HEK293T (cell line): ENCODE results near the gene SGTA.

Source experiments
- ELF4 ChIP-seq: fragments of 450-650 bp; IDR thresholded peaks from 2 replicates; pipeline ENCODE4 v1.6.1; 2017; ENCODE audit warnings: antibody characterized with exemption
- FOXK2 ChIP-seq: fragments of 450-650 bp; IDR thresholded peaks from 2 replicates; pipeline ENCODE4 v1.6.1; 2016; ENCODE audit warnings: mild to moderate bottlenecking
- FOXM1 ChIP-seq: fragments of 450-650 bp; IDR thresholded peaks from 2 replicates; pipeline ENCODE4 v1.6.1; 2017; ENCODE audit warnings: mild to moderate bottlenecking, borderline replicate concordance
- L3MBTL2 ChIP-seq: fragments of 450-650 bp; conservative IDR thresholded peaks from 2 replicates; pipeline ENCODE4 v1.6.1; 2016; ENCODE audit warnings: mild to moderate bottlenecking
- LEF1 ChIP-seq: fragments of 450-650 bp; IDR thresholded peaks from 2 replicates; pipeline ENCODE4 v1.6.1; 2017; ENCODE audit warnings: mild to moderate bottlenecking, borderline replicate concordance
- SP1 ChIP-seq: fragments of 450-650 bp; IDR thresholded peaks from 2 replicates; pipeline ENCODE4 v1.6.1; 2017
- SUZ12 ChIP-seq: fragments of 450-650 bp; IDR thresholded peaks from 2 replicates; pipeline ENCODE4 v1.6.1; 2016; ENCODE audit warnings: mild to moderate bottlenecking
- TARDBP ChIP-seq: fragments of 450-650 bp; IDR thresholded peaks from 2 replicates; pipeline ENCODE4 v1.6.1; 2016
- ZNF384 ChIP-seq: fragments of 450-650 bp; IDR thresholded peaks from 2 replicates; pipeline ENCODE4 v1.6.1; 2016

DNA sequence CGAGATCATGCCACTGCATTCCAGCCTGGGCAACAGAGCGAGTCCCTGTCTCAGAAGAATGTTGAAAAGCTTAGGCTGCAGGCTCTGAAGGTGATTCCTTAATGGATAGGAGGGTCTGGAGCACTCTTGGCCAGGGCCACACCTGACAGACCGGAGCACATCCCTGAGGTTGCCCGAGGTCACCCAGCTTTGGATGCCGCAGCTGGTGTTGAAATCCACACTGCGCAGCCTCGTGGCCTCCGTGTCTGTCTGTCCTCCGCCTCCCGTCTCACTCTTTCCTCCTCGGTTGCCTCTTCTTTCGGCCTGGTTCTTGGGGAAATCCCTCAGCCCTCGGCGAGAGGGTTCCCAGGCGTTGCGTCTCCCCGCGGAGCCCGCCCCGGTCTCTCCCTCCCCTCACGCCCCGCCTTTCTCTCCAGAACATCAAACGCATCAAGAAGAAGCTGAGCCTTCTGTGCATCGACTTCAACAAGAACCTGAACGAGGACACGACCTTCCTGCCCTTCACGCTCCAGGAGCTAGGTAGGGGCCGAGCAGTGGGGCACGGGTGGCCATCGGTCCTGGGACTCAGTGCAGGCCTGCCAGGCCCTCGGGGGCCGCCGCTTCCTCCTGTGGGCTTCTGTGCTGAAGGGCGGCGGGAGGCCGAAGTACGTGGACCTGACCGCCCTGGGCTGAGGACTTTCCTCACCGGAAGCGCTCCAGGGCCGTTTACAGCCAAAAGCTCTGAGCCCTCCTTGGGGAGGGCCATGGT lies 16.4 kb upstream of the SGTA start:
- no peak for TF ChIP-seq ELF4
- TF ChIP-seq LEF1, result no peak
- no peak for TF ChIP-seq SP1
- no peak for TF ChIP-seq SUZ12
- TF ChIP-seq FOXK2, result no peak
- no peak for TF ChIP-seq FOXM1
- TF ChIP-seq L3MBTL2, result no peak
- TF ChIP-seq ZNF384, result no peak
- TF ChIP-seq TARDBP, result no peak
